Right lobe of liver (tissue), 4 donors: ENCODE results near the gene NRIP1.

ENCODE experiments used
- POLR2A ChIP-seq: fragments of 450-650 bp; IDR thresholded peaks from one replicate; pipeline ENCODE4 v1.6.1; 2017; ENCODE audit warnings: antibody characterized with exemption, mild to moderate bottlenecking
- TF ChIP-seq, protein P1 (sequence below), 4 donors: fragments of 200-600 bp in 3 of 4; fragments of 450-650 bp in 1 of 4; IDR thresholded peaks; one replicate each; pipeline versions ENCODE4 v1.5.1 to v1.8.0; 2016 to 2022; ENCODE audit warnings: antibody characterized with exemption in 4 of 4, mild to moderate bottlenecking in 2 of 4
- donor health status: DM: no; HTN: no; CAD: no.
- donor health status: DM: no; HTN: no; CAD: no.
- donor health status: DM: no; HTN: yes; CAD: no.

GRCh38 chr21:14995695-14996490 lies 68.9 kb downstream of the NRIP1 start:
- TF ChIP-seq, protein P1, sequence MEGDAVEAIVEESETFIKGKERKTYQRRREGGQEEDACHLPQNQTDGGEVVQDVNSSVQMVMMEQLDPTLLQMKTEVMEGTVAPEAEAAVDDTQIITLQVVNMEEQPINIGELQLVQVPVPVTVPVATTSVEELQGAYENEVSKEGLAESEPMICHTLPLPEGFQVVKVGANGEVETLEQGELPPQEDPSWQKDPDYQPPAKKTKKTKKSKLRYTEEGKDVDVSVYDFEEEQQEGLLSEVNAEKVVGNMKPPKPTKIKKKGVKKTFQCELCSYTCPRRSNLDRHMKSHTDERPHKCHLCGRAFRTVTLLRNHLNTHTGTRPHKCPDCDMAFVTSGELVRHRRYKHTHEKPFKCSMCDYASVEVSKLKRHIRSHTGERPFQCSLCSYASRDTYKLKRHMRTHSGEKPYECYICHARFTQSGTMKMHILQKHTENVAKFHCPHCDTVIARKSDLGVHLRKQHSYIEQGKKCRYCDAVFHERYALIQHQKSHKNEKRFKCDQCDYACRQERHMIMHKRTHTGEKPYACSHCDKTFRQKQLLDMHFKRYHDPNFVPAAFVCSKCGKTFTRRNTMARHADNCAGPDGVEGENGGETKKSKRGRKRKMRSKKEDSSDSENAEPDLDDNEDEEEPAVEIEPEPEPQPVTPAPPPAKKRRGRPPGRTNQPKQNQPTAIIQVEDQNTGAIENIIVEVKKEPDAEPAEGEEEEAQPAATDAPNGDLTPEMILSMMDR (IDR thresholded peaks at IDR 0.05), result no peak
- TF ChIP-seq POLR2A, result no peak
